ENCODE measurements around the gene CDH12. TPM values are rescaled to one million over a fixed set of nuclear protein-coding genes. Genes with fewer than 3 reads are reported as not detected.
A peak's percentile ranks its signal among the peaks of the same experiment; 100 is the strongest.
"Not testable (repeated sequence)": the region's sequence is repeated elsewhere in the genome, so short reads cannot be mapped to it uniquely, and the experiment has no call there.

CDH12 gene
- not detected for total RNA-seq
- long read RNA-seq: 0 reads

- ATAC-seq (ENCODE audit: poor library complexity) (no peak), DNase-seq (no peak)
- intact Hi-C loops (cut with DNase I): no loop called here
These were observed at the start of gene CDH12 for GRCh38 chr5:22852807-22853660. TSS of gene CDH12 (minus strand) at chr5:22853344.

- DNase-seq: no peak
- intact Hi-C loops (cut with DNase I): no loop called here
- no peak for ATAC-seq (ENCODE audit: poor library complexity)
These were observed 48.7 kb upstream of the CDH12 start for GRCh38 chr5:22901885-22902284.

- intact Hi-C loops (cut with DNase I): no loop called here
- DNase-seq (no peak), ATAC-seq (ENCODE audit: poor library complexity) (no peak)
These were observed 47.7 kb upstream of the CDH12 start for GRCh38 chr5:22900801-22901310.

- ATAC-seq (ENCODE audit: poor library complexity) (no peak), DNase-seq (no peak)
- intact Hi-C loops (cut with DNase I): no loop called here
These were observed 46.2 kb upstream of the CDH12 start for GRCh38 chr5:22899341-22899740.

- intact Hi-C loops (cut with DNase I): no loop called here
These were observed 43.0 kb upstream of the CDH12 start for GRCh38 chr5:22896152-22896551.

GRCh38 chr5:22892441-22892840, 39.3 kb upstream of the CDH12 start:
- ATAC-seq (ENCODE audit: poor library complexity) (no peak), DNase-seq (no peak)
- intact Hi-C loops (cut with DNase I): no loop called here

More at GRCh38 chr5:22896152-22896551, 43.0 kb upstream of the CDH12 start:
- ATAC-seq (ENCODE audit: poor library complexity) (no peak), DNase-seq (no peak)

- intact Hi-C loops (cut with DNase I): loop anchor here (5.0 kb wide), 1 partner anchor 253 kb away; no protein-coding TSS in a partner anchor
- ATAC-seq (ENCODE audit: poor library complexity): no peak
- DNase-seq: no peak
These were observed 36.6 kb upstream of the CDH12 start for GRCh38 chr5:22889720-22890119.

- no peak for DNase-seq
- intact Hi-C loops (cut with DNase I): loop anchor here (5.0 kb wide), 1 partner anchor 255 kb away; no protein-coding TSS in a partner anchor
These were observed 34.4 kb upstream of the CDH12 start for GRCh38 chr5:22887566-22887965.

GRCh38 chr5:22858911-22859310, 5.8 kb upstream of the CDH12 start:
- intact Hi-C loops (cut with DNase I); ATAC-seq (ENCODE audit: poor library complexity); DNase-seq: not testable (repeated sequence)

More at GRCh38 chr5:22887566-22887965, 34.4 kb upstream of the CDH12 start:
- ATAC-seq (ENCODE audit: poor library complexity): no peak

GRCh38 chr5:22855824-22856223, 2.7 kb upstream of the CDH12 start:
- no peak for DNase-seq
- no peak for ATAC-seq (ENCODE audit: poor library complexity)
- intact Hi-C loops (cut with DNase I): no loop called here

GRCh38 chr5:22850981-22851380, 2.2 kb downstream of the CDH12 start:
- intact Hi-C loops (cut with DNase I): no loop called here
- DNase-seq (no peak), ATAC-seq (ENCODE audit: poor library complexity) (no peak)

GRCh38 chr5:22846693-22847092, 6.5 kb downstream of the CDH12 start:
- ATAC-seq (ENCODE audit: poor library complexity) (no peak), DNase-seq (no peak)
- intact Hi-C loops (cut with DNase I): no loop called here

GRCh38 chr5:22844636-22845035, 8.5 kb downstream of the CDH12 start:
- ATAC-seq (ENCODE audit: poor library complexity): no peak

GRCh38 chr5:22844155-22844554, 9.0 kb downstream of the CDH12 start:
- intact Hi-C loops (cut with DNase I): no loop called here
- no peak for DNase-seq

More at GRCh38 chr5:22844636-22845035, 8.5 kb downstream of the CDH12 start:
- DNase-seq: no peak
- intact Hi-C loops (cut with DNase I): no loop called here

GRCh38 chr5:22842574-22842973, 10.6 kb downstream of the CDH12 start:
- no peak for DNase-seq
- no peak for ATAC-seq (ENCODE audit: poor library complexity)
- intact Hi-C loops (cut with DNase I): no loop called here

More at GRCh38 chr5:22844155-22844554, 9.0 kb downstream of the CDH12 start:
- no peak for ATAC-seq (ENCODE audit: poor library complexity)

GRCh38 chr5:22837803-22838202, 15.3 kb downstream of the CDH12 start:
- DNase-seq (no peak), ATAC-seq (ENCODE audit: poor library complexity) (no peak)
- intact Hi-C loops (cut with DNase I): no loop called here

- ATAC-seq (ENCODE audit: poor library complexity): peak; percentile 55
- intact Hi-C loops (cut with DNase I): no loop called here
These were observed 17.5 kb downstream of the CDH12 start for GRCh38 chr5:22835686-22836085.

GRCh38 chr5:22793463-22793862, 59.7 kb downstream of the CDH12 start:
- intact Hi-C loops (cut with DNase I): no loop called here
- ATAC-seq (ENCODE audit: poor library complexity) (no peak), DNase-seq (no peak)

More at GRCh38 chr5:22835686-22836085, 17.5 kb downstream of the CDH12 start:
- DNase-seq: no peak

- intact Hi-C loops (cut with DNase I): no loop called here
- no peak for ATAC-seq (ENCODE audit: poor library complexity)
- DNase-seq: no peak
These were observed 65.3 kb downstream of the CDH12 start for GRCh38 chr5:22787807-22788206.

GRCh38 chr5:22787398-22787797, 65.7 kb downstream of the CDH12 start:
- ATAC-seq (ENCODE audit: poor library complexity) (no peak), DNase-seq (no peak)

More at GRCh38 chr5:22787398-22787797, 65.7 kb downstream of the CDH12 start:
- intact Hi-C loops (cut with DNase I): no loop called here

Data from Right ventricle myocardium superior (tissue), 1 donor.